Measurements from ENCODE around the gene ZMIZ1.

DNA sequence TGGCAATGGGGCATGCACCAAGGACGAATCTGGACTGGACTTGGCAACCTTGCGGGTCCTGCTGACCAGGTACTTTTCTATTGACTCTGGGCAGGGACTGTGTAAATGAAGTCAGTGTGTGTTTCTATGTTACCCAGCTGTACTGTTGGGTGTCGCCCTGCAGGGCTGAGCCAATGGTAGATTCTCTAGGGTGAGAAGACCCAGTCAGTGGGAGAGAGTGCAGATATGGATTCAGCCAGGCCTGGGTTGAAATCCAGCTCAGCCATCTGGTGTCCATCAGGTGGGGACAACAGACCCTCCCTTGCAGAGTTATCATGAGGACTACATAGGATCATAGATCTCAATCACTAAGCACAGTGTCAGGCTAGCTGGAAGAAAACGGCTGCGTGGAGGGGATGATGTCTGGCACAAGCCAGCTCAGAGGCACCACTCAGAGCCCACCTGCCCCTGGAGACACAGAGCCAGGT is 273.6 kb downstream of the ZMIZ1 start:
- TF ChIP-seq, protein P1, sequence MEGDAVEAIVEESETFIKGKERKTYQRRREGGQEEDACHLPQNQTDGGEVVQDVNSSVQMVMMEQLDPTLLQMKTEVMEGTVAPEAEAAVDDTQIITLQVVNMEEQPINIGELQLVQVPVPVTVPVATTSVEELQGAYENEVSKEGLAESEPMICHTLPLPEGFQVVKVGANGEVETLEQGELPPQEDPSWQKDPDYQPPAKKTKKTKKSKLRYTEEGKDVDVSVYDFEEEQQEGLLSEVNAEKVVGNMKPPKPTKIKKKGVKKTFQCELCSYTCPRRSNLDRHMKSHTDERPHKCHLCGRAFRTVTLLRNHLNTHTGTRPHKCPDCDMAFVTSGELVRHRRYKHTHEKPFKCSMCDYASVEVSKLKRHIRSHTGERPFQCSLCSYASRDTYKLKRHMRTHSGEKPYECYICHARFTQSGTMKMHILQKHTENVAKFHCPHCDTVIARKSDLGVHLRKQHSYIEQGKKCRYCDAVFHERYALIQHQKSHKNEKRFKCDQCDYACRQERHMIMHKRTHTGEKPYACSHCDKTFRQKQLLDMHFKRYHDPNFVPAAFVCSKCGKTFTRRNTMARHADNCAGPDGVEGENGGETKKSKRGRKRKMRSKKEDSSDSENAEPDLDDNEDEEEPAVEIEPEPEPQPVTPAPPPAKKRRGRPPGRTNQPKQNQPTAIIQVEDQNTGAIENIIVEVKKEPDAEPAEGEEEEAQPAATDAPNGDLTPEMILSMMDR (IDR thresholded peaks at IDR 0.05) = no peak
- no peak for TF ChIP-seq ZFX (IDR thresholded peaks at IDR 0.05; ENCODE audit: borderline replicate concordance)
